GM10266 (cell line): Measurements from ENCODE around the gene TRIM52.

Source experiments
- DNase-seq: peaks from one replicate; pipeline ENCODE4 v3.0.0; 2012; ENCODE audit errors: extremely low spot score
- CTCF ChIP-seq: IDR thresholded peaks from 2 replicates; pipeline ENCODE4 v1.5.1; 2012; ENCODE audit warnings: mild to moderate bottlenecking, low read depth; ENCODE audit not compliant: control insufficient read depth, insufficient read depth; ENCODE audit errors: missing control alignments

Gene TRIM52

DNA sequence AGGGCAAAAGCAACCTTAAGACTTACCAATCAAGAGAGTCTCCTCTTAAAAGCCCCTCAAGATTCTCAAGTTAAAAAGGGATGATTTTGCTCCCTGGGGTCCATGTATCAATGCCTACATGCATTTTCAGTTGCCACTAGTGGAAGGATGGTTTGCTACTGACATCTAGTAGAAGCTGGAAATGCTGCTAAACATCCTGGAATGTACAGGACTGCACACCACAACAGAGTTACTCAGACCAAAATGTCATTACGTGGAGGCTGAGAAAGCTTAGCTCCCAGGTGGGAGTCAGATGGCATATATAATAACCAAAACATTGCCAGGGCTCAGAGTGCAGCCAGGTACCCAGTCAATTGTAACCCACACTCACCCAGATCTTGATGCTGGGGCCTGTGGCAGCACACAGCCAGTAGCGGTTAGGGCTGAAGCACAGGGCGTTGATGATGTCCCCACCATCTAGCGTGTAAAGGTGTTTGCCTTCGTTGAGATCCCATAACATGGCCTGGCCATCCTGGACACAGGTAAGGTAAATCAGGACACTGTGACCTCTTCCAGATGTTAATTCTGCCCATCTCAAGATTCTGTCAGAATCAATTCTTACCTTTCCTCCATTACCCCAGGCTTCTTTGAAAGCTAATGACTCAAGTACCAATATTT is 23.1 kb downstream of the TRIM52 start:
- DNase-seq: no peak
- TF ChIP-seq CTCF: no peak

DNA sequence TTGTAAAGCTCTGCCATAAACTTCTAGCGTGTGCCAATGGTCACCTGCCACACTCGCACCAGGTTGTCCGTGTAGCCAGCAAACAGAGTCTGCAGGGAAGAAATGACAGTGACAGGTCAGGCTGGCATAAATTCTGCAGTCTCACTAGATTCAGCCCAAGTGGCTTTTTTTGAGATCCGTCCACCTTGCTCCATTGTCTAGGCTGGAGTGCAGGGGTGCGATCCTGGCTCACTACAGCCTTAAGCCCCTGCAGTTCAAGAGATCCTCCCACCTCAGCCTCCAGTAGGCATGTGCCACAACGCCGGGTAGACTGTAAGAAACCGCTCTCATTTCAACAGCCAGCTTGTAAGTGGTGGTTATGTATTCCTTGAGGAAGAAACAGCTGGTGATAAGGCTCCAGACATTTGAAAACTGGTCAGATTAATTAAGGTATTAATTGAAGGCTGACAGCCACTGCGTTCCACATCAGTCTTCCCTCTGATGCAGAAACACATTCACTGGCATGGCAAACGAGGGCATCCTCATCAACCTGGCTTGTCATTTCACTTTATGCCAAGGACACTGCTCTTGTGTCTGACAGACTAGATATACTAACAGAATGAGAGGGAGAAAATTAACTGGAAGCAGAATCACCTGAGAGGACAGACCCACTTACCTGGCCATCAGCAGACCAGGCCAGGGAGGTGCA is 23.8 kb downstream of the TRIM52 start:
- no peak for DNase-seq

GRCh38 chr5:181236471-181236870 is 24.5 kb downstream of the TRIM52 start:
- no peak for TF ChIP-seq CTCF
- no peak for DNase-seq

More for the DNA sequence above, 23.8 kb downstream of the TRIM52 start:
- no peak for TF ChIP-seq CTCF

- TF ChIP-seq CTCF: no peak
- DNase-seq: no peak
Observed at GRCh38 chr5:181235689-181236366, 25.1 kb downstream of the TRIM52 start.

GRCh38 chr5:181235323-181235688 is 25.6 kb downstream of the TRIM52 start:
- DNase-seq: no peak
- no peak for TF ChIP-seq CTCF

DNA sequence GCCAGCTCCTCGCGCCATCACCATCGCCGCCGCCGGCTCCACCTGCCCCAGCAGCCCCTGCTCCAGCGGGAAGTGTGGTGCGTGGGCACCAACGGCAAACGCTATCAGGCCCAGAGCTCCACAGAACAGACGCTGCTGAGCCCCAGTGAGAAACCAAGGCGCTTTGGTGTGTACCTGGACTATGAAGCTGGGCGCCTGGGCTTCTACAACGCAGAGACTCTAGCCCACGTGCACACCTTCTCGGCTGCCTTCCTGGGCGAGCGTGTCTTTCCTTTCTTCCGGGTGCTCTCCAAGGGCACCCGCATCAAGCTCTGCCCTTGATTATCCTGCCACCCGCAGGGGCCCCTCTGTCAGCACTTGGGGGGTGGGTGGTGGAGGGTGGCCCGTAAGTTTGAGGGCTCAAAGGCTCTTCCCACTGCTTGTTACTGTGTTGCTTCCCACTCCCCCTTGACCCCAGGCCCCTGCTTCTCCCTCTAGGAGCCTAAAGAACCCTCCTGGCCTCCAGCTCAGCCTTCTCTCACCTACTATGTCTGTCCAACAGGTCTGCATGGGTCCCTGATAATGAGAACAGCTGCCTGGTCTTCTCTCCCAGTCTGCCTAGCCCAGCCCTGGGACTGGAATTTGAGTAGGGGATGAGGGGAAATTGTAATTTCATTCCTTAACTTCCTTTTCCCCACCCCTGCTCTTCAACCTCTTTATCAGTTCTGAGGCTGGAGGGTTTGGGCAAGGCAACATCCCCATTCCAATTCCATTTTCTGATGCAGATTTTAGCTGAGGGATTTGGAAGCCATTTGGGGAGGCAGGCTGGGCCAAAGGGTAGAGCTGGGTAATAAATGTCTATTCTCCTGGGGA is 26.3 kb downstream of the TRIM52 start:
- DNase-seq: no peak
- no peak for TF ChIP-seq CTCF
